Caco-2 (cell line): ENCODE results near the gene PIGV. TPM values are rescaled to one million over a fixed set of nuclear protein-coding genes. Genes with fewer than 3 reads are reported as not detected.

ENCODE experiments used
- BruUV-seq: library from RNA; stranded (reverse); fragments of 400-500 nt; replicated peaks from 2 replicates; lab custom pipeline; 2021; lab: Mats Ljungman, UMichigan
- CTCF ChIA-PET: fragments of 300-600 bp; sonication (Branson Sonifier 250); formaldehyde crosslinking; loops from one replicate; lab custom pipeline; 2022; ENCODE audit warnings: antibody characterized with exemption; lab: Charles Lee
- POLR2A ChIA-PET: fragments of 300-600 bp; sonication (Branson Sonifier 250); formaldehyde crosslinking; loops from one replicate; lab custom pipeline; 2022; ENCODE audit warnings: antibody characterized with exemption; lab: Charles Lee
- DNase-seq, 2 experiments: peaks; one replicate each; pipeline versions ENCODE4 v3.0.0 to v3.0.0-alpha.2; 2020 to 2022
- H3K27me3 ChIP-seq: replicated peaks from 2 replicates; pipeline ENCODE4 v1.6.0; 2011; ENCODE audit warnings: low read length; ENCODE audit not compliant: control insufficient read depth, insufficient read depth
- H3K36me3 ChIP-seq: 2 replicates; pipeline ENCODE4 v1.5.1; 2011; ENCODE audit warnings: low read length; ENCODE audit not compliant: control insufficient read depth, insufficient read depth
- H3K4me1 ChIP-seq: fragments of 250-450 bp; sonication (Bioruptor Pico); 2 replicates; pipeline ENCODE4 v1.5.1; 2020; ENCODE audit warnings: mild to moderate bottlenecking
- H3K4me3 ChIP-seq: 2 replicates; pipeline ENCODE4 v1.5.1; 2011; ENCODE audit warnings: low read depth, mild to moderate bottlenecking, control low read depth, low read length
- H3K9me3 ChIP-seq: fragments of 250-450 bp; sonication (Bioruptor Pico); 2 replicates; pipeline ENCODE4 v1.5.1; 2020; ENCODE audit warnings: mild to moderate bottlenecking, moderate library complexity
- H3K27ac Mint-ChIP-seq: one replicate; pipeline ENCODE4 v1.8.0; 2022; ENCODE audit warnings: mixed read lengths; ENCODE audit not compliant: unreplicated experiment
- H3K27me3 Mint-ChIP-seq: one replicate; pipeline ENCODE4 v1.8.0; 2022; ENCODE audit warnings: mixed read lengths; ENCODE audit not compliant: insufficient read depth, unreplicated experiment
- H3K36me3 Mint-ChIP-seq: one replicate; pipeline ENCODE4 v1.8.0; 2022; ENCODE audit warnings: mild to moderate bottlenecking, mixed read lengths; ENCODE audit not compliant: insufficient read depth, unreplicated experiment
- H3K4me1 Mint-ChIP-seq: one replicate; pipeline ENCODE4 v1.8.0; 2022; ENCODE audit warnings: low read depth, mixed read lengths; ENCODE audit not compliant: unreplicated experiment
- H3K4me3 Mint-ChIP-seq: one replicate; pipeline ENCODE4 v1.8.0; 2022; ENCODE audit warnings: mild to moderate bottlenecking, moderate library complexity, mixed read lengths; ENCODE audit not compliant: unreplicated experiment
- H3K9me3 Mint-ChIP-seq: one replicate; pipeline ENCODE4 v1.8.0; 2022; ENCODE audit warnings: mixed read lengths; ENCODE audit not compliant: unreplicated experiment
- CTCF ChIP-seq, 2 experiments: fragments of 200-600 bp in 1 of 2; IDR thresholded peaks; 1 replicate in 1 of 2; 2 replicates in 1 of 2; pipeline versions ENCODE4 v1.5.1 to v1.8.0; 2011 to 2022; ENCODE audit warnings: antibody characterized with exemption in 1 of 2, control low read depth in 1 of 2, inconsistent platforms in 1 of 2, low read depth in 1 of 2, low read length in 1 of 2, mild to moderate bottlenecking in 1 of 2, moderate library complexity in 1 of 2; ENCODE audit not compliant: insufficient read depth in 1 of 2, severe bottlenecking in 1 of 2, unreplicated experiment in 1 of 2
- intact Hi-C: fragments of 100-400 bp; cut with micrococcal nuclease; formaldehyde crosslinking; loops from one replicate; pipeline ENCODE4 v1.10.0; 2022; ENCODE audit not compliant: unreplicated experiment
- total RNA-seq: library from RNA; stranded (reverse); gene quantifications from 2 replicates; pipeline ENCODE4 v1.2.3, GENCODE V29; 2022

Gene PIGV
- total RNA-seq, 1 experiment from 2014 or later, result 10.0 TPM

GRCh38 chr1:26782521-26783212 is 5.1 kb upstream of the PIGV start:
- Histone ChIP-seq H3K27me3 (no peaks in the 10 kb centered on the region), H3K36me3 (peaks cover 1% of the 10 kb centered on the region), H3K4me3 (no peak overlapping the region), H3K9me3 (no peaks in the 10 kb centered on the region), H3K4me1 (peaks cover 51% of the 10 kb centered on the region)
- intact Hi-C loops, result no loop called here
- ChIA-PET POLR2A (no interaction called here), CTCF (no interaction called here)
- no peak overlapping the region for H3K27ac Mint-ChIP-seq
- no peak for DNase-seq
- H3K36me3 Mint-ChIP-seq, result peaks cover 67% of the 10 kb centered on the region
- H3K4me3 Mint-ChIP-seq, result no peak overlapping the region
- H3K9me3 Mint-ChIP-seq, result no peaks in the 10 kb centered on the region
- BruUV-seq, result no TSS peak
- TF ChIP-seq CTCF (IDR thresholded peaks at IDR 0.05; ENCODE audit: insufficient read depth in 1 of 2, low read depth in 1 of 2, low read length in 1 of 2, severe bottlenecking in 1 of 2, unreplicated experiment in 1 of 2), result no peak
- H3K27me3 Mint-ChIP-seq, result no peaks in the 10 kb centered on the region
- H3K4me1 Mint-ChIP-seq, result peaks cover 40% of the 10 kb centered on the region

- Histone ChIP-seq H3K9me3 (no peaks in the 10 kb centered on the region), H3K27me3 (no peaks in the 10 kb centered on the region), H3K4me1 (peaks cover 51% of the 10 kb centered on the region), H3K36me3 (peaks cover 1% of the 10 kb centered on the region), H3K4me3 (no peak overlapping the region)
- BruUV-seq, result no TSS peak
- no peaks in the 10 kb centered on the region for H3K9me3 Mint-ChIP-seq
- H3K27ac Mint-ChIP-seq, result no peak overlapping the region
- intact Hi-C loops, result no loop called here
- TF ChIP-seq CTCF (IDR thresholded peaks at IDR 0.05; ENCODE audit: insufficient read depth in 1 of 2, low read depth in 1 of 2, low read length in 1 of 2, severe bottlenecking in 1 of 2, unreplicated experiment in 1 of 2), result no peak
- peaks cover 37% of the 10 kb centered on the region for H3K4me1 Mint-ChIP-seq
- no peaks in the 10 kb centered on the region for H3K27me3 Mint-ChIP-seq
- CTCF ChIA-PET, result no interaction called here
- H3K36me3 Mint-ChIP-seq, result peaks cover 66% of the 10 kb centered on the region
- H3K4me3 Mint-ChIP-seq, result no peak overlapping the region
- POLR2A ChIA-PET, result no interaction called here
- no peak for DNase-seq
Observed at GRCh38 chr1:26783646-26784022, 4.1 kb upstream of the PIGV start.

GRCh38 chr1:26784023-26784871 is 3.5 kb upstream of the PIGV start:
- H3K4me3 Mint-ChIP-seq, result no peak overlapping the region
- ChIA-PET CTCF (interaction anchor here (0.7 to 1.1 kb wide), 2 partner anchors 44 to 107 kb away, joined by 4 to 7 read pairs; no protein-coding TSS in a partner anchor), POLR2A (interaction anchor here (1.0 to 1.9 kb wide), 2 partner anchors 86 to 87 kb away, joined by 4 to 7 read pairs; no protein-coding TSS in a partner anchor)
- TF ChIP-seq CTCF (IDR thresholded peaks at IDR 0.05; ENCODE audit: insufficient read depth in 1 of 2, low read depth in 1 of 2, low read length in 1 of 2, severe bottlenecking in 1 of 2, unreplicated experiment in 1 of 2), result no peak
- Histone ChIP-seq H3K27me3 (no peaks in the 10 kb centered on the region), H3K4me3 (no peak overlapping the region), H3K36me3 (peaks cover 1% of the 10 kb centered on the region), H3K4me1 (peaks cover 51% of the 10 kb centered on the region), H3K9me3 (no peaks in the 10 kb centered on the region)
- no peaks in the 10 kb centered on the region for H3K27me3 Mint-ChIP-seq
- intact Hi-C loops, result no loop called here
- peak; percentile 27 to 49 for DNase-seq
- H3K36me3 Mint-ChIP-seq, result peaks cover 66% of the 10 kb centered on the region
- H3K9me3 Mint-ChIP-seq, result no peaks in the 10 kb centered on the region
- H3K4me1 Mint-ChIP-seq, result peaks cover 30% of the 10 kb centered on the region
- BruUV-seq, result no TSS peak
- H3K27ac Mint-ChIP-seq, result peak overlapping the region; percentile 90
